ENCODE measurements around the gene ZSWIM8. TPM values are rescaled to one million over a fixed set of nuclear protein-coding genes. Genes with fewer than 3 reads are reported as not detected.

ZSWIM8 gene
- total and polyA plus RNA-seq, 2 experiments from 2014 or later = 20.5 to 30.4 TPM

DNA sequence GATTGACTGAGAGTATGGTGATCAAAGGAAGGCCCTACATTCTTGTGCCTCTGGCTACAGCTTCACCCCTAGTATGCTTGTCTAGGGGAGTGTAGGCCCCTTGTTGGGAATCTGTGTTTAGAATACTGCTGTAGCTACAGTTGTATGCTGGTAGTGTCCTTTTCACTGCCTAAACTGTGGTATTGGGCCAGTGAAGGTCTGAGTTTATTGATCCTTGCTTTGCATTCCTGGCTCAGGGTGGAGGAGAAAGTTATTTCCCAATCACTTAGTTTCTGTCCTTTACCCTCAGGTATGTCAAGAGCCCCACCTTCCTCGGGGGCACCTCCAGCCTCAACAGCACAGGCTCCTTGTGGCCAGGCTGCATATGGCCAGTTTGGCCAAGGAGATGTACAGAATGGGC is 34.6 kb upstream of the ZSWIM8 start:
- Mint-ChIP-seq H3K4me1 (no peaks in the 10 kb centered on the region; the same call in 2 of the 3 replicates), H3K27me3 (ENCODE audit: insufficient read depth, low read depth, poor library complexity) (peaks cover 5% of the 10 kb centered on the region), H3K4me3 (no peak overlapping the region), H3K27ac (no peak overlapping the region), H3K9me3 (no peaks in the 10 kb centered on the region), H3K36me3 (ENCODE audit: low read depth) (peaks cover 18% of the 10 kb centered on the region)
- TF ChIP-seq CREB1 (CRISPR knock-in tag; IDR thresholded peaks at IDR 0.05; ENCODE audit: low read depth) (no peak), STAT1 (IDR thresholded peaks at IDR 0.05; ENCODE audit: unreplicated experiment) (no peak), EZH2 (IDR thresholded peaks at IDR 0.05; ENCODE audit: low read depth, unreplicated experiment) (no peak), EZH2phosphoT487 (IDR thresholded peaks at IDR 0.05; ENCODE audit: unreplicated experiment) (no peak), NANOG (IDR thresholded peaks at IDR 0.05; ENCODE audit: borderline replicate concordance) (no peak), REST (IDR thresholded peaks at IDR 0.05; ENCODE audit: unreplicated experiment) (no peak), ZNF462 (CRISPR knock-in tag; IDR thresholded peaks at IDR 0.05) (no peak), ZNF114 (CRISPR knock-in tag; IDR thresholded peaks at IDR 0.05) (no peak), CTCF (conservative IDR thresholded peaks at IDR 0.05; ENCODE audit: low read depth in 2 of 2) (no peak), JUNB (IDR thresholded peaks at IDR 0.05; ENCODE audit: unreplicated experiment) (no peak), ZNF331 (CRISPR knock-in tag; IDR thresholded peaks at IDR 0.05; ENCODE audit: low read depth) (no peak)
- TF ChIP-seq, protein P1, sequence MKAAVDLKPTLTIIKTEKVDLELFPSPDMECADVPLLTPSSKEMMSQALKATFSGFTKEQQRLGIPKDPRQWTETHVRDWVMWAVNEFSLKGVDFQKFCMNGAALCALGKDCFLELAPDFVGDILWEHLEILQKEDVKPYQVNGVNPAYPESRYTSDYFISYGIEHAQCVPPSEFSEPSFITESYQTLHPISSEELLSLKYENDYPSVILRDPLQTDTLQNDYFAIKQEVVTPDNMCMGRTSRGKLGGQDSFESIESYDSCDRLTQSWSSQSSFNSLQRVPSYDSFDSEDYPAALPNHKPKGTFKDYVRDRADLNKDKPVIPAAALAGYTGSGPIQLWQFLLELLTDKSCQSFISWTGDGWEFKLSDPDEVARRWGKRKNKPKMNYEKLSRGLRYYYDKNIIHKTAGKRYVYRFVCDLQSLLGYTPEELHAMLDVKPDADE (IDR thresholded peaks at IDR 0.05) = no peak
- peaks cover 14% of the 10 kb centered on the region; the same call in 1 of the 2 replicates for H3K79me2 ChIP-seq (replicated peaks; ENCODE audit: insufficient read depth)
- H3K27ac ChIP-seq (ENCODE audit: low read depth) = no peak overlapping the region
- no peaks in the 10 kb centered on the region for H3K9me2 ChIP-seq (ENCODE audit: insufficient read depth)
- H3K4me1 ChIP-seq (ENCODE audit: insufficient read depth) = no peaks in the 10 kb centered on the region
- H2AFZ ChIP-seq = no peak overlapping the region
- ATAC-seq (no peak), DNase-seq (ENCODE audit: low spot score) (no peak)
- no peaks in the 10 kb centered on the region for H3K27me3 ChIP-seq (ENCODE audit: insufficient read depth)
- H3K4me2 ChIP-seq = no peak overlapping the region
- H3F3A ChIP-seq (replicated peaks; ENCODE audit: low read depth) = 0 out of 2 replicates have a peak, but pooled peaks cover 4% of the 10 kb centered on the region
- H4K20me1 ChIP-seq (replicated peaks; ENCODE audit: insufficient read depth) = peaks cover 6% of the 10 kb centered on the region
- peaks cover 26% of the 10 kb centered on the region for H3K36me3 ChIP-seq (ENCODE audit: insufficient read depth)
- H3K4me3 ChIP-seq = no peak overlapping the region

Measured in GM23338 (cell line).